HG02798 (cell line): Measurements from ENCODE around the gene MPEG1.

Source experiments
- ATAC-seq: cut with Tn5 transposase; IDR thresholded peaks from one replicate; pipeline ENCODE4 v1.9.1; 2021; ENCODE audit warnings: mild to moderate bottlenecking; ENCODE audit not compliant: unreplicated experiment, poor library complexity

Gene MPEG1

DNA sequence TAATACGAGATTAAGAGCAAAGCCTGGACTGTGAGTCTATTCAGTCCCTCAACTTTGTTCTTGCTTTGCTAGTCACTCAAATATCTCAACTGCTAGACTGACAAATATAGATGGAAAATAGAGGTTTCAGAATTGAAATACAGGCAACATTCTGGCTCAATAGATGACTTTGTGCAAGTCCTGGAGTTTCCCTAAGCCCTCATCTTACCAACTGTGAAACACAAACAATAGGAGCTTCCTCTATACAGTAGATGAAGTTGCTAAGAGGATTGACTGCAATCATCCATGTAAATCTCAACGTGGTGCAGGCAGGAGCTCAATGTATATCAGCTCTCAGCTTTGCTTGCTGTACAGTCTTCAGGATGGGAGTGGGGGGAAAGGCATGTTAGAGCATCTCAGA, 6.2 kb upstream of the MPEG1 start:
- no peak for ATAC-seq

DNA sequence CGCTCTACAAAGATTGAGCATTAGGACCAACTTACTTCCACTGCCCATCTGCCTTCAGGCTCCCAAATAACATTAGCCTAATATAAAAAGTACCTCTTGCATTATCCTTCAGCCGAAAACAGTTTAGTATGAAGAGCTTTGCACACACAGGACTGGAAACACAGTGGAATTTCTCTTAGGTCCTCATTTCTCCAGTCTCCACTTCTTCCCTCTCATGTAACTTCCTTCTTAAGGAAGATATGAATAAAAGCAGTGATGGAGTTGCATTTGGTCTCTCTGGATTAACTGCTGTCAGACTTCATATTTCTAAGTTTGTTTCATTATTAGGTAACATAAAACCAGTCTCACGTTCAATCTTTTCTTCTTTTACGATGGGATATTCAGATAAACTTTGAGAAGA, 5.6 kb upstream of the MPEG1 start:
- ATAC-seq = no peak

DNA sequence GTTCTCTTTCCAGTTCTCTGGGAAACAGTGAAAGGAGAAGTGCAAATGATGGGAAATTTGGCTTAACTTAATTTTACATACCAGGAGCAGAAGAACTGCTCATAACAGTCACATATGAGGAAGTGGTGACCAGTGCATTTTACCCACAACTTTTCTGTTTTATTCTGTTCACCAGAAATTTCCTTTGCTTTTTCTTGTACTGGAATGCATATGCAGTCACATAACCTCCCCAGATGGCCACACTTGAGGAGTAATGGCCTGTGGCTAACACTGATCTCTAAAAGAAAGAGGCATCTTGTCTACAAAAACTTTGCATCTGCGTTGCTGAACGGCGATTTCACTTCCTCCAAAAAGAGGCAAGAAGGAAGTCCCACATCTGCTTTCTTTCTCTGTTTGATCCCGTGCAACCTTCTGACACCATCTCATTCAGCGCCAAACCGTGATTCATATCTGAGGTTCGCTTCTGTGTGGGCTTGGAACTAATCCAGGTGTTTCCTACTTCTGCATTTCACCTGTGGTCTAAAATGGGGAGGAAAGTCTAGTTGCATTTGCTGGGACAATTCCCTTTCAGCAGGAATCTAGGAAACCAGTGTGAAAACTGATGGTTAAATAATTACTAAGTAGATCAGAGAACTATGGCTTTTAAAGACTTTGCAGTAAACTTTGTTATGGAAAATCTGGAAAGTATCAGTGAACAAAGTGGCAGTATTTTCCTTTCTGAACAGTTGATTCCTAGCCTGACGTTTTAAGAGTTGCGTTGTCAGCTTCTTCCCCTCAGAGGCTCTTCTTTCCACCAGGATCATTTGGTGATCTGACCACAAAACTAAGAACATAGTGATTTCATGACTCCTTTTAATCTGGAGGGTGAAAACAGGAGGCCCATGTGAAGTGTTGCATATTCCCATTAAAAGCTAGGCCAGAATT, 4.2 kb upstream of the MPEG1 start:
- ATAC-seq = peak; percentile 88

DNA sequence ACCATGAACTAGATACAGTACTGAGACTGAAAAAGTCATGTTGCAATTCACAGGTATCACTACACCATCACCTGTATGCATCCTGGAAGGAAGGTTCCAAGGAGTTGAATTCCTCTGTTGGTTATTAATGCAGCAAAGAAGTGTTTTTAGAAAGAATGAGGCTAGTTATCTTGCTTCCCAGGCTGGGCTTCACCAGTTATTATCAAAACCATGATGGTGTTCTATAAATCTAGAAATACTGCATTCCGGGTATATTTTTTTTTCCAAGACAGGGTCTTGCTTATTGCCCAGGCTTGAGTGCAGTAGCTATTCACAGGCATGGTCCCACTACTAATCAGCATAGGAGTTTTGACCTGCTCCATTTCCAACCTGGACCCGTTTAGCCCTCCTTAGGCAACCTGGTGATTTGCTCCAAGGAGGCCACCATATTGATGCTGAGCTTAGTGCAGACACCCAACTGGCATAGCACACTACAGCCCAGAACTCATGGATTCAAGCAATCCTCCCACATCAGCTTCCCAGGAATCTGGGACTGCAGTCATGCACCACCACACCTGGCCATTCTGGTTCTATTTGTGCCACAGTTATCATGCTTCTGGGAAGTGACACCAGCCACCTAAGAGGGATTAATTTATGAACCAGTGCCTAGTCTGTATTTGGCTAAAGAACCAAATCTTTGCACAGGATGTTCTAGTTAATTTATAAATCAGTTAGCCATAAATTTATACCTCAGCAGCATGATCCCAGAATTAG, 1.6 kb upstream of the MPEG1 start:
- no peak for ATAC-seq

DNA sequence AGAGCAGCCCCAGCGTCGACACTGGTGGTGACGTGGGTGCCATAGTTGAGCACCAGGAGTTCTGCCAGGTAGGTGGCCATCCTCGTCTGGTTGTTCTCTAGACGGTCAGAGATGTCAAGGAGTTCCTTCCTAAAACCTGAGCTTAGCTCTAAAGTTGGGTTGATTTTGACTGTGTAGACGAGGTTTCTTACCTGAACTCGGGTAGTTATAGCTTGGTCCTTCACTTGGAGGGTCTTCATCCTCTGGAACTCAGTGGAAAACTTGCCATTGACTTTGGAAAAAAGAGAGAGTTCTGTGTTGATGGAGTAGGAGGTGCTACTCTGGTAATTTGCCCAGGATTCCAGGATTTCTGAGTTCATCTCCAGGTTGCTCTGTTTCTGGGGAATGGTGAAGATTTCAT, 505 bp downstream of the MPEG1 start:
- ATAC-seq = no peak

DNA sequence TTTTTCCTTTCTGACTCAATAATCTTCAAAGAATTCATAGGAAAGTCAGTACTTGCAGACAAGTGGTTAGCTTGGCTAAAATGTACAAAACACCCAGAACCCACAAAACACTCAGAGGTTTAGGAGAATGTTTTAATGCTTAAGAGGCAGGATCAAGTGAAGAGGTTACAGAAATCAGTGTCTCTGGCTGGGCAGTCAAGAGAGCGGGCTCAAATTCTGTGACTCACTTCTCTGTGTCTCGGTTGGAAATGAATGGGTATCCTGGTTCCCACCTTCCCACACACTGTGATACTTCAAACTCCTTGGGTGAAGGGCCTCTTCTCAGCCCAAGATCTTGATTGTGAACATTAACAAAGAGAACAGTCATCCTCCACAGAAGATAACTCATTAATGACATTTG, 3.8 kb downstream of the MPEG1 start:
- ATAC-seq = no peak

DNA sequence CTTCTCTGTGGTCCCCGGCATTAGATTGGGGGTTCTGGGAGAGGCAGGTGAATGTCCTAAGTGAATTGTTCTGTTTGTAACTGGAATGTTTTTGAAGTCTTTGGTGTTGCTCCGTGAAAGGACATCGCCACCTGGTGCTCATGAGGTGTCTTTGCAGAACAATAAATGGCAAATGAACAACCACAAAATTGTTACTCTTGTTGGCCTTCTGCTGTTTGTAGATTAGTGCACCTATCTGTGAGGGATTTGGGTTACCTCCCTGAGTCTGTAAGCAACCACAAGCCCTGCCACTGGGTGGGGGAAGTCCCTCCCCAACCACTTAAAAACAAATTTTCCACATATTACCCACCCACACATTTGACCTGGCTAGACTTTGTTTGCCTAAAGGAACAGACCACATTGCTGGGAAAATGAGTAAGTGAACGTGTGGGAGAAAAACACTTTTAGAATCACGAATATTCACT, 4.7 kb downstream of the MPEG1 start:
- peak; percentile 81 for ATAC-seq

DNA sequence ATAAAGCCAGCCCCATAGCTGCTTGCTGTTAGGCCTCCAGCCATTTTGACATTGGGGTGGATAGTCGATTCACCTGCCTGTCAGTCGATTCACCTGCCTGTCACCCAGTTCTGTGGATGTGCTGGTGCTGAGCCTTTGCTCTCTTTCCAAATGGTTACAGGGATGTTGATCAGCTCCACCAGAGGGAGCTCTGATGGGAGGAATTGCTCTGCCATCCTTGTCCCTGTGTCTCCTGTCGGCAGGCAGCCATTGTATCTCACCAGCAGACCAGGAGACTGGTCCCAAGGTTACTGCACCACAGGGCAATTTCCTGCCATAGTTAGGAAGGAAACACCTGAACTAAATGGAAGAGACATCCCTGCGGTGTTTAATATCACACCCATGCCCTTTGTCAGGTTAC, 6.1 kb downstream of the MPEG1 start:
- ATAC-seq = no peak

DNA sequence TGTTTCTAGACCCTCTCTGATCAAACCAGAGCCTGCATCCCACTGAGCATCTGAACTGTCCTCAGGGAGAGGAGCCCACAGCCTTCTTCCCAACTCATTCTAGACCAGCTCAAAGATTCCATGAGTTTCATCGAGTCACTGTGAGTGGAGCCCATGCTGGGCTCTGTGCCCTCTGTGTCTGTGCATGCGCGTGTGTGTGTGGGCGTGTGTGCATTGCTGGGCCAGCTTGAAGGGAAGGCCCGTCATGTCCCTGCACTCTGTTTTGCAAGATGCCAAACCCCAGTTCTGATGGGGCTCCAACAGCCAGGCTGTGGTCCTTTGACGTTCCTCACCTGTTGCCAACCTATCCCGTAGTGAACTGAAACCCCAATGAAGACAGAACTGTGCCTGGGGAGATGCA, 7.1 kb downstream of the MPEG1 start:
- ATAC-seq = no peak

DNA sequence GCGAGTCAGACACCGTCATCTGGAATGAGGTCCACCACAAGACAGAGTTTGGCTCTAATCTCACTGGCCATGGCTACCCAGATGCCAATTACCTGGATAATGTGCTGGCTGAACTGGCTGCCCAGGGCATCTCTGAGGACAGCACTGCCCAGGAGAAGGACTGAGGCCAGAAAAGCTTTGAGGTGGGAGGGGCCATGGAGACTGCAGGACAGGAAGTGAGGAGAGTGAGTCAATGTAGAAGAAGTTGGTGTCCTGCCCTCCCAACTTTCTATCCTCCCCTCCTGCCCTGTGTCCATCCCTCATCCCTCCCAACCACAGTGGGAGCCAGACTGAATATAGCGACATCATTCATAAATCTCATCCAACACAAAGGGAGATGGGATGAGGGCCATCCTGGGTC, 8.0 kb downstream of the MPEG1 start:
- no peak for ATAC-seq

DNA sequence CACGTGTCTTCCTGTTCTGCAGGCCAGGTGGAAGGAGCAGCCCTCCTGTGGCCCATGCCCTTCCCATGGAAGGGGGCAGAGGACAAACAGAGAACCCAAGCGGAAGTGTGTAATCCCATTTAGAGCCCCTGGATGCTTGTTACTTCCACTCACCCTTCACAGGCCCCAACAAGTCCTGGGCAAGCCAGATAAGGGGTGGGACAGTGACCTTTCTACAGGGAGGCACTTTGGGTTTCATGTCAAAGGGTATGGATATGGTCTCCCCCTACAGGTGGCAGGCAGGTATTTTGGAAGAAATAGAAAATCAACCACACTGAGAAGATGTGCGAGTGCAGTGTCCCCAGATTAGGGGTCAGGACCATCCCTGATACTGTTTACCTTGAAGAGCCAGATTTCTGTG, 11.4 kb downstream of the MPEG1 start:
- ATAC-seq = no peak

DNA sequence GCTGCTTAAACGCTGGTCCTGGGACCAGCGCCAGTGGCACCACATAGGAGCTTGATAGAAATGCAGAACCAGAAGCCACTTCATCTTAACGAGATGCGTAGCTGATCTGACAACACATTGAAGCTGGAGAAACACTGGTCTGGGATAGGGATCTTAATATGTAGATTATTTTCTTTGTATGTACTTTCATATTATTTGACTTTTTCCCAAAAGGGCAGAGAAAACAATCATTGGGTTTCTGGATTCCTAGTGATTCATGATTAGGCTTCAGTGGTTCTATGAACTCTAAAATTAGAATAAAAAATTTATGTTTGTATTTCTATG, 12.3 kb downstream of the MPEG1 start:
- ATAC-seq = no peak

DNA sequence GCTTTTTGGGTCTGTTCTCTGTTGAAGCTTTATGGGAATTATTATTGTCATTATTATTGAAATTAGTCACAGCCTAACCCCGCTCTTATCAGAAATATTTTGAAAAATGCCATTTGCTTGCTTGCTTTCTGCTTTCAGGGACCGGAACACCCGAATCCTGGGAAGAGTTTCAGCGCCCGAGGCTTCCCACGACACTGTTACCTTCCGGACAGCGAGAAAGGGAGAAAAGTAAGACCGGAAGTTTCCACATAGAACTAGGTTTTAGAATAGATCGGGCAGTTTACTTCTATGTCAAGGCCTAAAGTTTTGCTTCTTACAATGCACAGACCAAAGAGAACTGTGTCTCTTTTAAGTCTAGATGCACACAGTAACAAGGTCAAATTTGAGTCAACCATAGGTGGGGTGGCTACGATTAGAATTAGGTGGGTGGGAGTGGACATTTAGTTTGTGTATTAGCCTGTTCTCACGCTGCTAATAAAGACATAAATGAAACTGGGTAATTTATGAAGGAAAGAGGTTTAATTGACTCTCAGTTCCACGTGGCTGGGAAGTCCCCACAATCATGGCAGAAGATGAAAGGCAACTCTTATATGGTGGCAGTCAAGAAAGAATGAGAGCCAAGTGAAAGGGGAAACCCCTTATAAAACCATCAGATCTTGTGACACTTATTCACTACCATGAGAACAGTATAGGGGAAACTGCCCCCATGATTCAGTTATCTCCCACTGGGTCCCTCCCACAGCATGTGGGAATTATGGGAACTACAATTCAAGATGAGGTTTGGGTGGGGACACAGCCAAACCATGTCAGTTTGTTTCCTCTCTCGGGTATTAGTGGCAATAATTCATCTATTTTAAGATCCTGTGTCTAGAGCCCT, 12.9 kb downstream of the MPEG1 start:
- peak; percentile 59 for ATAC-seq

DNA sequence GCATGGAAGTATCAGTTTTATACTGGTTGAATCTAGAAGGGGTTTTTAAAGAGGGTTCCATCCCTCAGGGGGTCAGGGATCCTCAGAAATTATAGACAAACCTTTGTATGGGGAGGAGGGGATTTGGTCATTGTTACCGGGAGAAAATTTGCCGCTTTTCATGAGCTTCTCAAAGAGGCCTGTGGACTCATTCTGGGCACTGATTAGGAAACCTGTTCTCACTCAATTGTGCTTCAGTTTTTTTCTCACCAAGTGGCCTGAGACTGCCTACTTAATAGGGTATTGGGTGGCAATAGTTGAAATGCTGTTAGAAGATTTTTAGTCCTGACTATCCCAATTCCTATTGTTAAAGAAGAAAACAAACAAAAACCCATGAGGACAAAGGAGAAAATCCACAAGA, 14.0 kb downstream of the MPEG1 start:
- ATAC-seq = no peak

DNA sequence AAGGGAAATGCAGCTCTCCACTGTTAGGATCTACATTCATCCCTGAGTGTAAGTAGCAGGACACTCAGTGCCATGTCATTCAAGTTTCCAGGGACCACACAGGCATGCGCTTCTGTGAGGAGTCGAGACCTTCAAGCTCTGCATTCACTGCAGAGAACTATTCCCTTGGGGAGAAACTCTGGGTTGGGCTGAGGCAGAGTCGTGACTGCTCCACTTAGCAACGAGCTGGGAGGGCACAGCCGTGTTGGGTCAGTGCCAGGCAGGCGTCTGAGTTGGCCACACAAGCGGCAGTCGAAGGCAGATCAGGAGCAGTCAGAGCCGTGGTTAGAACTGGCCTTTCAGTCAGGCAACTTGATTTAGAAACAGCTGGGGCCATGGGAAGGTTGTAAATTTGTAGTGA, 14.7 kb downstream of the MPEG1 start:
- no peak for ATAC-seq

DNA sequence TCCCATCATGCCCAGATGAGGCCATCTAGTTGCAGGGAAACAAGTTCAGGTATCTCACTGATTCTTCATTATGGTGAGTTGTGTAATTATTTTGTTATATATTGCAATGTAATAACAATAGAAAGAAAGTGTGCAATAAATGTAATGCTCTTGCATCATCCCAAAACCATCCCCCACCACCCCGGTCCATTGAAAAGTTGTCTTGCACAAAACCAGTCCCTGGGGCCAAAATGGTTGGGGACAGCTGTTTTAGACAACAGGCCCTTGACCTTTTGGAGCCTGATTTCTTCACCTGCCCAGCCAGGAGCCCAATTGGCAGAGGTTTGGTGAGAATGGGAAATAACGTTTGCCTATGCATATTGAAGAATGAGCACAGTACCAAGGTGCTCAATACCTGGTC, 15.9 kb downstream of the MPEG1 start:
- ATAC-seq = no peak

DNA sequence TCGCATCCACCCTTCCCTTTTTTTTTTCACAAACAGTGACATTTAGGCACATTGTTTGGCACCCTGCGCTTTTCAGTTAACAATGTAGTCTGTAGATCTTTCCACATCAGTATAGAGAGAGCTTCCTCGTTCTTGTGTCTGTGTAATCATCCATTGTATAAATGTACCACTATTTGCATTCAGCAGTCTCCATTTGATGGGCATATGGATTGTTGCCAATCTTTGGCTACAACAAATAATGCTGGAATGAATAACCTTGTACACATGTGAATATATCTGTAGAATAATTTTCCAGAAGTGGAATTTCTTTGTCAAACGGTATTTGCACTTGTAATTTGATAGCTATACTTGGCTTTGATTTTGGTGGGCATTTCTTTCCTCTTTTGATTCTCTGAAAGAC, 17.1 kb downstream of the MPEG1 start:
- no peak for ATAC-seq

DNA sequence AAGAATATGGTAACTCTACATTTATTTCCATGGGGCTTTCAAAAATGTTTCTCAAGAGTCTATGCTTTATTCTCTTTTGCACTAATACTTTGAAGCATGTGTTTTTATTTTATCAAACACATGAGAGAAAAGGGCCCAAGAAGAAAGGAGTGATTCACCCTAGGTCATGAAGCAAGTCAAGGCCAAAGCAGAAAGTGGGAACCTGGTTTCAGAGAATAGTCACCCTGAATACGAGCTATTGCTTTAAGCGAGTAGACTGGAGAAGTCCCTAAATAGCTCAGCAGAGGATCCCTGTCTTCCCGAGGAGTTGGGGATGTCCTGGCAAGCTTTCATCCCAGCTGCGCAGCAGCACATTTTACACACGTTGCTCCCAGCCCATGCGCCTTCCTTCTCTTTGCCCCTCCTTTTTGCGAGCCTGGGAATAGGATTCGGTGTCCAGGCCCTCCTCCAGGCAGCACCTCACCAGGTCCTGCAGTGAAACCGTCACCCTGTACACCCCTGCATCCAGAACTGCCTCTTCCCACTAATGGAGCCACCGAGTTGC, 19.1 kb downstream of the MPEG1 start:
- no peak for ATAC-seq

DNA sequence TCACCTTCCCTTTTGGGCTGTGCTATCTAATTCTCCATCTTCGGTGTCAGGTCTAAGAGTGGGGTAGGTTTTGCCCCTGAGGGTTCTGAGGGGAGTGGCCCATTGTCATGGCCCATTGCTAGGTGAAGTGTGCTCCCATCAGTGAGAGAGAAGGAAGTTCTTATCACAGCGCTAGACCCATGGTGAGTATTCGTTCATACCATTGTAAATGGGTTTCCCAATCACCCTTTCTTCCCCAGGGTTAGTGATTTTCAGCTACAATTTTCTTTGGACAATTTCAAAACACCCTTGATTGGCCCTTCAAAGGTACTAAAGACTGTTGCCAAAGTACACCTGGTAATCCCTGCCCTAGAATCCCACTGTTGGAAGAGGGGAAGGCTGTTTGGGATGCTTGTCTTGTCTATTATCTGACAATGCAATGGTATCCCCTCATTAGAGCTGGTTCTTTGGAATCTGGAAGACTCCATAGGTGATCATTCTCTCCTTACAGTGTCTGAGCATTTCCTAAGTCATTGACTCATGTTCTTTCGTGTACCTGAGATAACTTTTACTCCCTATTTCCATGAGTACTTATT, 20.2 kb downstream of the MPEG1 start:
- no peak for ATAC-seq

DNA sequence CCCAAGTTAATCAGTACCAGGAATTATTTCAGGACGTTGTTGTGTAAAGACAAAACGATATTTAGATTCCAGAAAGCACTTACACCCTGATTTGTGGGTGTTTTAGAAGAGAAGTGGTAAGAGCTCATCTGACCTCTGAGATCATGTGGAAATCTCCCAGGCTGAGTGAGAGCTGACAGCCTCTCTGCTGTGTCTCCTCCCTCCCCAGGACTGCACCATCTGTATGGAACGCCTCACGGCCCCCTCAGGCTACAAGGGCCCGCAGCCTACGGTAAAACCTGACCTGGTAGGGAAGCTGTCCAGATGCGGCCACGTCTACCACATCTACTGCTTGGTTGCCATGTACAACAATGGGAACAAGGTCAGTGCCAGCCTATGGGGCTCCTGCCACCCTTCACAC, 20.8 kb downstream of the MPEG1 start:
- ATAC-seq = no peak
